NB4 (cell line): ENCODE measurements around the gene KDM4C.

Experiments used
- CTCF ChIP-seq: IDR thresholded peaks from one replicate; pipeline ENCODE4 v1.5.1; 2012; ENCODE audit warnings: low read depth, low read length
- MAX ChIP-seq: IDR thresholded peaks from 2 replicates; pipeline ENCODE4 v1.6.1; 2011; ENCODE audit warnings: low read depth, low read length
- MYC ChIP-seq: IDR thresholded peaks from 2 replicates; pipeline ENCODE4 v1.6.1; 2011; ENCODE audit warnings: low read depth, low read length
- POLR2A ChIP-seq: IDR thresholded peaks from 2 replicates; pipeline ENCODE4 v1.6.1; 2011; ENCODE audit warnings: mild to moderate bottlenecking; ENCODE audit not compliant: insufficient read length; ENCODE audit errors: extremely low read depth

GRCh38 chr9:6864102-6864501 lies 106.3 kb downstream of the KDM4C start:
- no peak for TF ChIP-seq CTCF
- TF ChIP-seq POLR2A: no peak
- no peak for TF ChIP-seq MAX
- no peak for TF ChIP-seq MYC
